Measurements from ENCODE around the gene DOK5. TPM values are rescaled to one million over a fixed set of nuclear protein-coding genes. Genes with fewer than 3 reads are reported as not detected.

DOK5 gene
- total and polyA plus RNA-seq, 2 of the 8 experiments (the other 6 are each of a cell fraction or from before 2014, with no cell fraction given), result 8.9 to 15.0 TPM

GRCh38 chr20:54555150-54555549, 79.8 kb downstream of the DOK5 start:
- Histone ChIP-seq H3K4me3 (ENCODE audit: extremely low read depth in 1 of 4, insufficient read depth in 2 of 4, low read depth in 3 of 4, low read length in 4 of 4) (no peak overlapping the region), H4K5ac (ENCODE audit: insufficient read length, low read depth, low read length) (no peak overlapping the region), H3K27ac (ENCODE audit: low read depth, low read length) (no peak overlapping the region), H3K79me1 (ENCODE audit: low read depth, low read length) (no peaks in the 10 kb centered on the region), H3K9ac (replicated peaks in 1 of 4; ENCODE audit: extremely low read depth in 1 of 4, low read depth in 3 of 4, low read length in 3 of 4) (no peak overlapping the region), H3K18ac (ENCODE audit: extremely low read depth, low read length) (no peak overlapping the region), H2BK15ac (ENCODE audit: low read length) (no peak overlapping the region), H3K9me3 (ENCODE audit: insufficient read depth in 2 of 2, low read depth in 1 of 2, low read length in 1 of 2) (no peaks in the 10 kb centered on the region; a peak in 1 of 4 replicates), H3K4me2 (ENCODE audit: insufficient read depth in 1 of 2, low read depth in 2 of 2, low read length in 2 of 2) (no peak overlapping the region), H3K4me1 (replicated peaks in 1 of 4; ENCODE audit: control insufficient read depth in 3 of 4, insufficient read depth in 4 of 4, low read length in 3 of 4) (peaks cover 0 to 6% (median 1%) of the 10 kb centered on the region in 4 experiments; a peak in 1 of 7 replicates), H3K23ac (ENCODE audit: insufficient read length) (no peak overlapping the region), H4K20me1 (replicated peaks in 1 of 2; ENCODE audit: control insufficient read depth in 1 of 2, insufficient read depth in 2 of 2, low read length in 2 of 2) (no peaks in the 10 kb centered on the region), H3K27me3 (replicated peaks in 1 of 4; ENCODE audit: control insufficient read depth in 3 of 4, extremely low read depth in 1 of 4, insufficient read depth in 3 of 4, low read length in 3 of 4) (no peaks in the 10 kb centered on the region), H4K91ac (replicated peaks; ENCODE audit: insufficient read length, low read length) (no peak overlapping the region), H2BK5ac (ENCODE audit: low read depth, low read length) (no peak overlapping the region), H3K4ac (replicated peaks; ENCODE audit: insufficient read length, low read depth, low read length) (no peak overlapping the region), H3K56ac (replicated peaks; ENCODE audit: insufficient read length, low read depth, low read length) (no peak overlapping the region), H3K36me3 (ENCODE audit: control insufficient read depth in 2 of 4, insufficient read depth in 4 of 4, low read length in 3 of 4) (no peaks in the 10 kb centered on the region), H4K8ac (ENCODE audit: extremely low read depth, insufficient read depth, low read length) (no peak overlapping the region), H2BK20ac (ENCODE audit: low read length) (no peak overlapping the region), H3K14ac (ENCODE audit: insufficient read length) (no peak overlapping the region), H2BK12ac (ENCODE audit: low read depth, low read length) (no peak overlapping the region), H3K23me2 (ENCODE audit: low read depth, low read length) (no peaks in the 10 kb centered on the region; the same call in 1 of the 2 replicates), H2AK5ac (ENCODE audit: low read depth, low read length) (no peak overlapping the region), H3K79me2 (ENCODE audit: control insufficient read depth in 1 of 2, insufficient read depth in 2 of 2, low read length in 2 of 2) (no peaks in the 10 kb centered on the region), H2AFZ (ENCODE audit: low read length) (no peak overlapping the region), H2BK120ac (replicated peaks; ENCODE audit: low read depth, low read length) (no peak overlapping the region)
- FAIRE-seq, result peak; percentile 36
- DNase-seq (ENCODE audit: low read depth in 1 of 2, low spot score in 2 of 2), result no peak
- ChIA-PET POLR2A (ENCODE audit: partially characterized antibody) (no interaction called here), CTCF (ENCODE audit: partially characterized antibody) (no interaction called here)
- WGBS, 2 experiments (ENCODE audit: extremely low coverage in 1 of 2, insufficient coverage in 1 of 2, insufficient read length in 1 of 2, insufficient replicate concordance in 2 of 2, low coverage in 1 of 2, low lambda C conversion rate in 2 of 2, missing lambda C conversion rate in 1 of 2), result 89% methylated on average over 3 of the region's 3 CpGs; no CpG with 5 or more reads in 1 of the 2 experiments
- no peak for TF ChIP-seq PHF8 (conservative IDR thresholded peaks at IDR 0.05; ENCODE audit: low read depth, low read length)
- no peak for TF ChIP-seq POU5F1 (IDR thresholded peaks at IDR 0.05; ENCODE audit: low read depth, low read length)
- no peak for TF ChIP-seq ZNF274 (IDR thresholded peaks at IDR 0.05; ENCODE audit: borderline replicate concordance, extremely low read depth, low read length)
- no peak for TF ChIP-seq BRCA1 (IDR thresholded peaks at IDR 0.05; ENCODE audit: low read depth, low read length)
- no peak for TF ChIP-seq NRF1 (IDR thresholded peaks at IDR 0.05; ENCODE audit: low read depth, low read length)
- TF ChIP-seq TBP (IDR thresholded peaks at IDR 0.05; ENCODE audit: low read depth, low read length), result no peak
- no peak for TF ChIP-seq YY1 (IDR thresholded peaks at IDR 0.05; ENCODE audit: low read depth, low read length)
- no peak for TF ChIP-seq SIN3A (conservative IDR thresholded peaks at IDR 0.05 in 1 of 2, IDR thresholded peaks at IDR 0.05 in 1 of 2; ENCODE audit: low read depth in 1 of 2, low read length in 2 of 2)
- TF ChIP-seq CHD1 (IDR thresholded peaks at IDR 0.05; ENCODE audit: low read depth, low read length), result no peak
- TF ChIP-seq RBBP5 (IDR thresholded peaks at IDR 0.05; ENCODE audit: borderline replicate concordance, low read depth, low read length), result no peak
- TF ChIP-seq GABPA (IDR thresholded peaks at IDR 0.05; ENCODE audit: borderline replicate concordance, insufficient read depth, low read length), result no peak
- no peak for TF ChIP-seq CBX8 (IDR thresholded peaks at IDR 0.05; ENCODE audit: borderline replicate concordance, low read depth, low read length)
- no peak for TF ChIP-seq NANOG (IDR thresholded peaks at IDR 0.05; ENCODE audit: insufficient read depth, low read depth, low read length, poor library complexity, severe bottlenecking)
- TF ChIP-seq KDM5A (IDR thresholded peaks at IDR 0.05; ENCODE audit: low read length), result no peak
- TF ChIP-seq SUZ12 (IDR thresholded peaks at IDR 0.05; ENCODE audit: low read length), result no peak
